LNCaP clone FGC (cell line): ENCODE results near the gene ATL3.

Experiments
- DNase-seq: peaks from one replicate; pipeline ENCODE4 v3.0.0-alpha.2; 2011; ENCODE audit warnings: low read depth
- H3K4me3 ChIP-seq: 2 replicates; pipeline ENCODE4 v1.5.1; 2011; ENCODE audit warnings: mild to moderate bottlenecking, low read depth, low read length, control low read depth
- CTCF ChIP-seq: IDR thresholded peaks from 2 replicates; pipeline ENCODE4 v1.5.1; 2012; ENCODE audit warnings: mild to moderate bottlenecking; ENCODE audit not compliant: control insufficient read depth, insufficient read depth; ENCODE audit errors: extremely low read depth

The ATL3 gene

GRCh38 chr11:63671322-63672155 is at the start of gene ATL3:
Gene ATL3, minus strand, starts transcription at chr11:63671376. Its CDS starts 41 bp downstream, at chr11:63671335.
- peak within 1 kb of the TSS; percentile 61 for H3K4me3 ChIP-seq
- peak; percentile 94 for DNase-seq
- TF ChIP-seq CTCF: peak; percentile 25

- DNase-seq: no peak
- no peak overlapping the region for H3K4me3 ChIP-seq
- no peak for TF ChIP-seq CTCF
Observed at GRCh38 chr11:63720611-63721010, 49.4 kb upstream of the ATL3 start.

- no peak overlapping the region for H3K4me3 ChIP-seq
- no peak for TF ChIP-seq CTCF
- DNase-seq: no peak
Observed at GRCh38 chr11:63719987-63720386, 48.8 kb upstream of the ATL3 start.

GRCh38 chr11:63719001-63719400 is 47.8 kb upstream of the ATL3 start:
- no peak for DNase-seq
- TF ChIP-seq CTCF: no peak
- H3K4me3 ChIP-seq: no peak overlapping the region

GRCh38 chr11:63716046-63716445 is 44.9 kb upstream of the ATL3 start:
- DNase-seq: no peak
- no peak for TF ChIP-seq CTCF
- no peak overlapping the region for H3K4me3 ChIP-seq

- no peak for TF ChIP-seq CTCF
- no peak for DNase-seq
- H3K4me3 ChIP-seq: no peak overlapping the region
Observed at GRCh38 chr11:63713766-63714165, 42.6 kb upstream of the ATL3 start.

- no peak for TF ChIP-seq CTCF
- H3K4me3 ChIP-seq: no peak overlapping the region
- no peak for DNase-seq
Observed at GRCh38 chr11:63711838-63712237, 40.7 kb upstream of the ATL3 start.
